ENCODE data around the gene ECT2L. TPM values are rescaled to one million over a fixed set of nuclear protein-coding genes. Genes with fewer than 3 reads are reported as not detected.

ECT2L gene
- total RNA-seq, 1 experiment from 2014 or later = not detected

- intact Hi-C loops (cut with micrococcal nuclease; ENCODE audit: unreplicated experiment) = no loop called here
- Mint-ChIP-seq H3K27ac (ENCODE audit: unreplicated experiment) (no peak overlapping the region), H3K4me1 (ENCODE audit: low read depth, unreplicated experiment) (no peaks in the 10 kb centered on the region), H3K27me3 (ENCODE audit: insufficient read depth, unreplicated experiment) (no peaks in the 10 kb centered on the region), H3K4me3 (ENCODE audit: unreplicated experiment) (no peak overlapping the region), H3K36me3 (ENCODE audit: insufficient read depth, unreplicated experiment) (no peaks in the 10 kb centered on the region), H3K9me3 (ENCODE audit: unreplicated experiment) (no peaks in the 10 kb centered on the region)
- H3K4me1 ChIP-seq = no peaks in the 10 kb centered on the region
- POLR2A ChIA-PET = no interaction called here
- H3K27me3 ChIP-seq (replicated peaks; ENCODE audit: control insufficient read depth, insufficient read depth, low read length) = no peaks in the 10 kb centered on the region
- TF ChIP-seq CTCF (IDR thresholded peaks at IDR 0.05; ENCODE audit: insufficient read depth in 1 of 2, low read depth in 1 of 2, low read length in 1 of 2, severe bottlenecking in 1 of 2, unreplicated experiment in 1 of 2) = no peak
- no peaks in the 10 kb centered on the region for H3K9me3 ChIP-seq
- BruUV-seq (replicated peaks) = no TSS peak
- no peak for DNase-seq
- CTCF ChIA-PET = no interaction called here
- no peaks in the 10 kb centered on the region for H3K36me3 ChIP-seq (ENCODE audit: control insufficient read depth, insufficient read depth, low read length)
- H3K4me3 ChIP-seq (ENCODE audit: low read depth, low read length) = no peak overlapping the region
Measured at GRCh38 chr6:138785980-138786379, 9.9 kb upstream of the ECT2L start.

DNA sequence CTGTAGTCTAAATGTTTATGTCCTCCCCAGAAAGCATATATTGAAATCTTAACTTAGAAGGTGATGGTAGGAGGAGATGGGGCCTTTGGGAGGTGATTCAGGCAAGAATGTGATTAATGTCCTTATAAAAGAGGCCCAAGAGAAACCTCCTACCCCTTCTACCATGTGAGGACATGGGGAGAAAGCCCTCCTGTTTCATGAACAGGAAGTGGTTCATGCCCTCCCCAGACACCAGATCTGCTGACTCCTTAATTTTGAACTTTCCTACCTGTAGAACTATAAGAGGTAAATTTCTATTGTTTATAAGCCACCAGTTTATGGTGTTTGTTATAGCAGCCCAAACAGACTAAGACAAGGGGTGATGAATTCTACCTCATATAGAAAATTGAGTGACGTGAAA, 8.7 kb upstream of the ECT2L start:
- intact Hi-C loops (cut with micrococcal nuclease; ENCODE audit: unreplicated experiment) = no loop called here
- H3K4me1 ChIP-seq = no peaks in the 10 kb centered on the region
- no TSS peak for BruUV-seq (replicated peaks)
- no peaks in the 10 kb centered on the region for H3K36me3 Mint-ChIP-seq (ENCODE audit: insufficient read depth, unreplicated experiment)
- no peak overlapping the region for H3K4me3 ChIP-seq (ENCODE audit: low read depth, low read length)
- POLR2A ChIA-PET = no interaction called here
- DNase-seq = no peak
- no peaks in the 10 kb centered on the region for H3K27me3 ChIP-seq (replicated peaks; ENCODE audit: control insufficient read depth, insufficient read depth, low read length)
- no peak overlapping the region for H3K27ac Mint-ChIP-seq (ENCODE audit: unreplicated experiment)
- no peaks in the 10 kb centered on the region for H3K9me3 ChIP-seq
- CTCF ChIA-PET = no interaction called here
- no peaks in the 10 kb centered on the region for H3K36me3 ChIP-seq (ENCODE audit: control insufficient read depth, insufficient read depth, low read length)
- no peak for TF ChIP-seq CTCF (IDR thresholded peaks at IDR 0.05; ENCODE audit: insufficient read depth in 1 of 2, low read depth in 1 of 2, low read length in 1 of 2, severe bottlenecking in 1 of 2, unreplicated experiment in 1 of 2)
- H3K4me1 Mint-ChIP-seq (ENCODE audit: low read depth, unreplicated experiment) = no peaks in the 10 kb centered on the region
- no peak overlapping the region for H3K4me3 Mint-ChIP-seq (ENCODE audit: unreplicated experiment)
- no peaks in the 10 kb centered on the region for H3K27me3 Mint-ChIP-seq (ENCODE audit: insufficient read depth, unreplicated experiment)
- no peaks in the 10 kb centered on the region for H3K9me3 Mint-ChIP-seq (ENCODE audit: unreplicated experiment)

DNA sequence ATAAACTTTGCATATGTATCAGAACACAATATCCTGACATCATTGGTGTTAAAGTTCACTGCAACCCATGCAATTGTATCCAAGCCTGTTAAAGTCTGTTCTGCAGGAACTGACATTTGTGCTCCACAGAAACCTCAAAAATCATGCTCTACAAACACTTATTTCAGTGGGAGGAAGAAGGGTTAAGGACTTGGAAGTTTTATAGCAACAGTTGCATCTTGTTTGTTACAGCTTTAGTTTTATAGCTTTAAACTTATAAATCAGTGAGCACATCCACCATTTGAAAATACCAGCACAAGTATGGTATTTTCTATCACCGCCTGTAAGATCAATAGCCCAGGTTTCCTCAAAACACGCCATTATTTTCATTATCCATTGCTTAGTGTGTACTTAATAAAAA, 884 bp downstream of the ECT2L start:
- H3K36me3 ChIP-seq (ENCODE audit: control insufficient read depth, insufficient read depth, low read length) = no peaks in the 10 kb centered on the region
- no TSS peak for BruUV-seq (replicated peaks)
- no peak for TF ChIP-seq CTCF (IDR thresholded peaks at IDR 0.05; ENCODE audit: insufficient read depth in 1 of 2, low read depth in 1 of 2, low read length in 1 of 2, severe bottlenecking in 1 of 2, unreplicated experiment in 1 of 2)
- no peaks in the 10 kb centered on the region for H3K9me3 ChIP-seq
- no peaks in the 10 kb centered on the region for H3K4me1 Mint-ChIP-seq (ENCODE audit: low read depth, unreplicated experiment)
- no peaks in the 10 kb centered on the region for H3K4me1 ChIP-seq
- no peak overlapping the region for H3K4me3 ChIP-seq (ENCODE audit: low read depth, low read length)
- H3K9me3 Mint-ChIP-seq (ENCODE audit: unreplicated experiment) = no peaks in the 10 kb centered on the region
- H3K27me3 Mint-ChIP-seq (ENCODE audit: insufficient read depth, unreplicated experiment) = no peaks in the 10 kb centered on the region
- DNase-seq = no peak
- ChIA-PET CTCF (no interaction called here), POLR2A (no interaction called here)
- no peak overlapping the region for H3K27ac Mint-ChIP-seq (ENCODE audit: unreplicated experiment)
- no peaks in the 10 kb centered on the region for H3K27me3 ChIP-seq (replicated peaks; ENCODE audit: control insufficient read depth, insufficient read depth, low read length)
- no peaks in the 10 kb centered on the region for H3K36me3 Mint-ChIP-seq (ENCODE audit: insufficient read depth, unreplicated experiment)
- intact Hi-C loops (cut with micrococcal nuclease; ENCODE audit: unreplicated experiment) = no loop called here
- H3K4me3 Mint-ChIP-seq (ENCODE audit: unreplicated experiment) = no peak overlapping the region

Data from Caco-2 (cell line).